ENCODE data around the gene DAB1.
"Not testable (repeated sequence)": the region's sequence is repeated elsewhere in the genome, so short reads cannot be mapped to it uniquely, and the experiment has no call there.

The DAB1 gene

DNA sequence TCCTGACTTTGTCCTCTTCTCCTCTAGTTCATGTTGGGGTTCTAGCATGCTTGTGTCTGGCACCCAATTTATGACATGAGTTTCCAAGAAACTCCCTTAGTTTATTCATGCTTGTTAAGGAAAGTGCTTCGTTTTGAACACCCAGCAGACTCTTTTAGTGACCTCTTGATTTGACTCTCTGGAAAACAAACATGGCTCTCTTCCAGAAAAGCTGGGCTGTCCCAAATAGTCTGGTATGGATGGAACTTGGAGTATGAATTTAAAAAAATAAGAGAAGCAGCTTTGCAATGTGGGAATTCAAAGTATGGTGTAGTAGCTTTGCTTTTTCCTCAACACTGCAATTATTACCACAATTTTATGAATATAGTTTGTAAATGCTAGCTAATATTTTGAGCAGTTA, 314.6 kb downstream of the DAB1 start:
- DNase-seq = no peak

DNA sequence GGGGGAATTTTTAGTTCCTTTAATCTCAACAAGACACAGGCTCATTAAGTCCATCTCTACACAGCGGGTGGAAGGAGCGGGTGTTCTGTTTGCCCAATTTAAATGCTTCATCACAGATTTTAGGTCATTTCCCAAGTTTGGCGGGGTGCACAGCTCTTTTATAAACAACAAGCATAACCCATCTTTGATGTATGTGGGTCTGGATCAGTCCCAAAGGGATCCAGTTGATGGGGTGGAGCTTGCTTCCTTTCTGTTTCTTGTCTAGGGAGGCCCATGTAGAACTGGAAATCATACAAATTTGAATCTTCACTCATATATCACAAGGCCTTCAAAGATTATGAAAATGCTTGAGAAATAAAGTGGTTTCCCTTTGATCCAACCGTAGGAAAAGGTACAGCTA, 317.6 kb downstream of the DAB1 start:
- no peak for DNase-seq

DNA sequence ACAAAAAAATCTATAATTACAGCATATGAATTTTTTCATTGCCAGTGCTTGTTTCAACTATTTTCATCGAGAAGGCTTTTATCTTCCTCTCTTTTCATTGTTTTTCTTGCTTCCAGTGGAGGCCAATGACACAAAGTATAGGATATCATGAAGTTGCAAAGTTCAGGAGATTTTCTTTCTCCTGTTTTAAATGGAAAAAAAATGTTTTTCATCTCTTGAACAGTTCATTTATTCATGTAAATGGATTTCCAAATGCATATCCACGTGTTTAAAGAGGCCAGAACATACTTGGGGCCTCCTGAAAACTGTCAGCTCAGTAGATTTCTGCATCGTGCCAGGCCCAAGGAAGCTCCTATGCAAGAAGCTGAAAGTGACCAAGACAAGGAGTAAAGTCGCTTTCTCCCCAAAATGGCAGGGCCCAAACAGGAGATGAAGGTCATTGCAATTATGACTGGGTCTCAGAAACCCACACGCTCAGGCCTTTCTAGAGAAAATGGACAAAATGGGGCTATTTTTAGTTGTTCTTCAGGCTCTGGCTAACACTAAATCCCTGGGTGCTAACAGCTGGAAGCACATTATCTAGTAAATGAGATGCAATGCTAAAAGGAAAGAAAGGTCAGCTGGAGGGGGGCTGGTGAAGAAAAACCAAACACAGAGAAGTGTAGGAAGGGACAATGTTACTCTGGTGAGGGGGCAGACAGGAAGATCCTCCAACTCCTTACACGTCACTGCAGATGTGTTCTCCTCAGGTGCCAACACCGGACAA, 321.1 kb downstream of the DAB1 start:
- no peak for DNase-seq

DNA sequence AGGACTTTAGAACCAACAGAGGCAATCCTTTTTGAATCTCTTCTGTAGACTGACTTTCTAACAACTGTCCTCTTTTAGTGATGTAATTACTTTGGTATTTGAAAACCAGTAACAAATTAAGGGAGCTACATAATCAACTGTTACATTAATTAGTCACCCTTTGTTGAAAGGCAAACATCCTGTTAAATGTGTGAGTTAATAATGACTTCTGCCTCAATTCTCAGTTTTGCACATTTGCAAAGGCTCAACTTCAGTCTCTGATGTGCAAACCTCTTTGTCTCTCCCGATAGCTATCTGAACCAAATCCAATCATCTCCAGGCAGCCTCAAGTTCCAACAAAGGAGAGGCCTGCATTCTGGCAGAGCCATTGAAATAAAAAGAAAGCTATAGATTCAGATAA, 322.7 kb downstream of the DAB1 start:
- no peak for DNase-seq

DNA sequence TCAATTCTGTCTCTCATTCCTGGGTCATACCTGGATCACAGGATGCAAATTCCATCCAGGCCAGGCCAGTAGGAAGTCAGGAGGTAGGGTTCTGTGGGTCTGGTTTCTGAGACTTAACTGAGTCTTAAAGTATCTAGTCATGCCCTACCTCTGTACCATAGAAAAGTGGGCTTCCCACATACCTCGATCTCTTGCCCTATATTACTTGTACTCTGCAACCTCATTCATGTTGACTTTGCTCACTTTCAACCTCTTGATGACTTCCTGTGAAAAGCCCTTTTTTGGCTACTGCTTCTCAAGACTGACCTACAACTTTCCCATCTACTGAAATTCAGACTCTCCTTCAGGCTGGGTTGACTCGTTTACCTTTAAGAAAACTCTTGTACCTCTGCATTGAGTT, 329.1 kb downstream of the DAB1 start:
- no peak for DNase-seq

DNA sequence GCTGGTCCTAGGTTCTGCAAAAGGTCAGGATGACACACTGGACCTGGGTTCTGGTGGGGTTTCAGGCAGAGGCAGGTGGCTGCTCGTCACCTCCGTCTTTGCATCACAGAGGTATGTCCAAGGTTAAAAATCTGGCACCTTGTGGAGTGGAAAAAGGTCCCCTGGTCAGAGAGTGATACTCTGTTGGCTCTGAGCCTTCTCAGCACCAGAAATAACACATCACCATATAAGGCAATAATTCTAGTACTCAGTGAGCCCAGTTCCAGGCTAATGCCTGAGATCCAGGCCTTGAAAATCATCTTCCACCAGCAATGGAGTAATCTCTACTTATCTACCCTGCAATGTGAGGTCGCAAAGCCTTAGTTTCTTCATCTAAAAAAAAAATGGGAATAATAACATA, 330.7 kb downstream of the DAB1 start:
- no peak for DNase-seq

DNA sequence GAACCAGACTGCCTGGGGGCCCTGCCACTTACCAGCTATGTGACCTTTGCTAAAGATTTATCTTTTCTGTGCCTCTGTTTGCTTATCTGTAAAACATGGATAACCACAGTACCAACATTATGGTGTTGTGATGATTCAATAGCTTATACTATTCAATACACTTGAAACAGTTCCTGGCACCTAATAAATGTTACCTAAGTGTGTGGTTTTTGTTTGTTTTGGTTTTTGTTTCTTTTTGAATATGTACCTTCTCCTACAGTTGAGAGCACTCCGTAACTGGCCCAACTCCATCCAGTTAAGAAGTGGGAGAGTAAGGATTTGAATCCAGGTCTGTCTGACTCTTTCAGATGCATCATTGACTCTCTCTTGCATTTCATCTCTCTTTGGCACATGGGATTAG, 332.2 kb downstream of the DAB1 start:
- DNase-seq = no peak

DNA sequence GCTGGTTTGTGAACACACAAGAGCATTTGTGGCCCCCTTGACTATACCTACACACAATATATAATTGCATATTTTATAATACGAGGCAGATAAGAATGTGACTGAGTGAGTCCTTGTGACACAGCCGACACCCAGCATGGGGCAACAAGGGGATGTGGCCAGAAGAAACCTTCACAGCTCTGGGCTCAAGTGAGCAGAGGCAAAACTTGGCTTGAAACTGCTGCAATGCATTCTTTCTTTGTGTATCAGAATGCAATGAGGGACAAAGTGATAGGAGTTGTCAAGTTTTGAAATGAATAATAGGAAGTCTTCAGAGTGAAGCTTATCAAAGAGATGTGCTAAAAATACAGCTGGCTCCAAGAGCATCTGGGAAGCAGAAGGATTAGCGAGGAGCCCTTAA, 334.0 kb downstream of the DAB1 start:
- no peak for DNase-seq

DNA sequence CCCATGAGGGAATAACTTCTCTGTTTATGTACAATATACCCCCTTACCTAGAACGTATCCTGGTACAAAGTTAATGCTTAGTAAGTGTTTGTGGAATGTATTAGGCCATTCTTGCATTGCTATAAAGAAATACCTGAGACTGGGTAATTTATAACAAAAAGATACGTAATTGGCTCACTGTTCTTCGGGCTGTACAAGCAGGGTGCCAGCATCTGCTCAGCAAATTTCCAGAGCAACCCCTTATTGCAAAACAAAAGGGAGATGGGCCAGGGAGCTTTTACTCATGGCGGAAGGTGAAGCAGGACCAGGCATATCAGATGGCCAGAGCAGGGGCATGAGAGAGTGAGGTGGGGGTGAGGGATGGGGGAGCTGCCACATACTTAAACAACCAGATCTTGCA, 334.6 kb downstream of the DAB1 start:
- no peak for DNase-seq

DNA sequence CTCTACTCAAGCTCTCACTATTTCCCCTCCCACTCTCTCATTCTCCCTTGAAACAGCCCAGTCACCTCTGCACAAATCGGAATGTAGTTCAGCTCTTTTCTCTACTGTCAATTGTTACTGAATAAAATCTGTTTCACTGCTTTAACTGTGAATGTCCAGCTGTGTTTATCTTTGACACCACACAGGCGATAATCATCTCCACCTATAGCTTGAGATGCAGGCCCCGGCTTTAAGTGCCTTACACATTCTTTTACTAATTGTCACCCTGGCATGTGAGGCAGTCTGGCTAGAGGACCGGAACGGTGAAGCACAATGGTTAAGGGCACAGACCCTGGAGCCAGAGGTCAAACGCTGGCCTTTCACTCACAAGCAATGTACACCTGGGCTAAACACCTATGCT, 335.2 kb downstream of the DAB1 start:
- no peak for DNase-seq

DNA sequence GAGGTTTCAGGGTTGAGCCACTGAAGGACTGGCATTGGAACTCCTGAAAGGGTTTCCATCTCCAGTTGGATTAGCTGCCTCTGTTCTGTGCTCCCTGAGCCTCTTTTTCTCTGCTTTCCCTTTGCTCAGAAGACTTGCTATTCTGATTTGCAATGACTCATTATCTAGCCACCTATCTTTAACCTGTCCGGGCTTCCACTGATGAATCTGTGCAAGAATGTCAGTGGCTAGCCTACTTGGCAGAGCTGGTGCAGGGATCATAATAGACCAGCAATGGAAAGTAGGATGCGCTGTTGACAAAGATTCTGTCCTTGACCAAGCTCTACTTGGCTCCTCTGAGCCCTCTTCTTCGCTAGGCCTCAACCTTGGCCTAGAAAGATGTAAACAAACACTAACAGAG, 336.2 kb downstream of the DAB1 start:
- DNase-seq = not testable (repeated sequence)

DNA sequence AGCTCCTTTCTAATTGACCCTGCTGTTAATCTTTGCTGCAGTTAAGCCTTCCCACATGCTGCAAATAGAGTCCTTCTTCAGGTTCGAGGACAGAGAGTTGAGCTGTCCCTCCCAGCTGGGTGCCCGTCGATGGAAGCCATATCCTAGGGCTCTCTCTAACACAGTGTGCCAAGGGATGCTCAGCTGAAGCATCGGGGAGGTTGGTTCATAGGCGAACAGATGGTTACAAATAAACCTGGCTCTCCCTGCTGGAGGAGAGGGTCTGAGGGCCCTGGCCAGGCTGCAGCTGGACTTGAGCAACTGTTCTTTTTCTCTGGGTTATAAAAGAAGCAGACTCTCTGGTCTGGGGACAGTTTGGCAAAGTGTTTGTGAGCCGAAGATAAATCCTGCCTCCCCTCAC, 337.7 kb downstream of the DAB1 start:
- DNase-seq = no peak

DNA sequence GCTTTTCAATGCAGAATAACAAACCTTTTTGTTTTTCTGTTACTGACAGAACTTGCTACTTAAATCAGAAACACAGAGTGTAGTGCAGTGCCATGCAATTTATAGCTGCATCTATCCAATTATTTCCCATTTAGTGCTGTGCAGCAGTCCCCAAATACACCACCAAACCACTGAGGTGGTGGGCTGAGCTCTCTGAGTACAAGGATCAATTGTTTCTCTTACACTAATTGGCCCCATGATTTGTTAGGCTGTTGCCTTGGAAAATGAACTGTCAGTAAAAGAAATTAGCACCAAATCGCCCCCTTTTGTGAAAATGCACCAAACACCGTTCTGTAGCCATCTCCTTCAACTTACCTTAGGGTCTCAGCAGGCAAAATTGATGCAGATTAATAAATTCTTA, 339.2 kb downstream of the DAB1 start:
- no peak for DNase-seq

DNA sequence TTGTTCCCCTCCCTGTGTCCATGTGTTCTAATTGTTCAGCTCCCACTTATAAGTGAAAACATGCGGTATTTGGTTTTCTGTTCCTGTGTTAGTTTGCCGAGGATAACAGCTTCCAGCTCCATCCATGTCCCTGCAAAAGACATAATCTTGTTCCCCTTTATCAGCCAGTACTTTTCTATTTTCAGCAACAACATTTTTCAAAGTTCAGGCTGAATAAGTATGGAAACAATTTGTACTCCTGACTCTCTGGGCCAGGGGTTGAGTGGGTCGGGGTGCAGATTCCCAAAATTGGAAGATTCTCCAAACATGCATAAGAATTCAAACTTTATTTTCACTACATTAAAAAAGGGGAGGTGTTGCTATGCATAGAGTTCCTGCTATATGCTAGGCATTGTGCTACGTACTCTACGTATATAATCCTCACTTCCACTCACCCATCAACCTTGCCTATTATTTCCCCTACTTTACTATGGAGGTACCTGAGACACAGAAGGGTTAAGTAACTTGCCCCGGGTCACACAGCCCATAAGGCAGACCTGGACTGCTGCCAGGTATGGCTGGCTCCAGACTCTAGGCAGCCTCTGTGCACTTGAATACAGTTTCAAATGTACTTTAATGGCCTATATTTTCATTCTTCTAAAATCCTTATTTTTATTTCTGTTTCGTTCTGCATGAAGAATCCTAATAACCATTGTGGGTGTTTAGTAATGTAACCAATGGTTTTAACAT, 341.0 kb downstream of the DAB1 start:
- no peak for DNase-seq

DNA sequence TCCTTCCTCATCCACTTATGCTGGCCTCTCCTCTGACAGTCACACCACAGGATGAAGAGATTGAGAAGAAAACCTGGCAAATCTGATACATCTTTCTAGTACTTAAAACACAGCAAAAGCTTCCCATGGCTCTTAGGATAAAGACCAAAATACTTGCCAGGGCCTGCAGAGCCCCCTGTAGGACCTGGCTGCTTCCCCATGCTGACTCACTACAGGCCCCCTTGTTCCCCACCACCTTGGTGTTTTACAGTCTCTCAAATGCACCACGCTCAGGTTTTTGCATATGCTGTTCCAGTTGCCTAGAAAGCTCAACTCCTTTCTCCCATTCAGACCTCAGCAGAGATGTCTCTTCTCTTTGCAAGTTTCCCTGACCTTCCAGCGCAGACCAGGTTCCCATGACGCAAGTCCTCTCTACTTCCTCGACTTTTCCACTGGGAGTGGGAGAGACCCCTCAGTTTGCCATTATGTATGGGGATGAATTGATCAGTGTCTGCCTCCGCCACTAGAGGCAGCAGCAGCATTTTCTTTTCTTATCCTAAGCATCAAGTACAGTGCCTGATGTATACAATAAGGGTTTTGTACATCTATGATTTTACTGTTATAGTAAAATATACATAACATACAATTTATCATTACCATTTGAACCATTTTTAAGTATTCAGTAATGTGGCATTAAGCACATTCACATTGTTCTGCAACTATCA, 344.3 kb downstream of the DAB1 start:
- no peak for DNase-seq

DNA sequence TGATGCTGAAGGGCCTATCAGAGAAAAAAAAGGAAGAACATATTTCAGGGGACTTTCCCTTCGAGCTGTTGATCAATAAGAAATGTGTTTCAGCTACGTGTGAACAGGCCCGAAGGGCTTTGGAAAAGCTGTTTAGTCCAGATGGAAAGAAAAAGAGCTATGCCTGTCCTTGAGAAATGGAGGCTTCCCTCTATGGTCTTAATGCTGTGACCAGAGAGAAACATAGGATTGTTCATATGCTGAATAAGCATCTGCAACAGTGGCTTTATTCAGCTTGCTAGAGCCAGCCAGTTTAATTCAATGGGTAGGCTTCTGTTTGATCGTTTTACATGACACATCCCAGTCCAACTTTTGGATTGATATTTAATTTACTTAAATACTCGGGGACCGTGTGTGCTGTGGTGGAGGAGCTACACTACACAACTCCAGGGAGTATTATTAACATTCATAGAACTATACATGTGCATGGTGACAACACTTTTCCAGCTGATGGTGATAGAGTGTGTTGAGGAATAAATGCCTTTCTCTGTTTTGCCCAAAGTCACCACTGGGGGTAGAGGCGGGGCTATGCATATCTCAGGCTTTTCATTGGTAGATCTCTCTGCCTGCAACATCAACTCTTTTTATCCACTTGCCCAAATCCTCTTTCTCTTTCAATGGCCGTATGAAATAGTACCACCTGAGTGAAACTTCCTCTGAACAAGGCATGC, 351.3 kb downstream of the DAB1 start:
- DNase-seq = no peak

DNA sequence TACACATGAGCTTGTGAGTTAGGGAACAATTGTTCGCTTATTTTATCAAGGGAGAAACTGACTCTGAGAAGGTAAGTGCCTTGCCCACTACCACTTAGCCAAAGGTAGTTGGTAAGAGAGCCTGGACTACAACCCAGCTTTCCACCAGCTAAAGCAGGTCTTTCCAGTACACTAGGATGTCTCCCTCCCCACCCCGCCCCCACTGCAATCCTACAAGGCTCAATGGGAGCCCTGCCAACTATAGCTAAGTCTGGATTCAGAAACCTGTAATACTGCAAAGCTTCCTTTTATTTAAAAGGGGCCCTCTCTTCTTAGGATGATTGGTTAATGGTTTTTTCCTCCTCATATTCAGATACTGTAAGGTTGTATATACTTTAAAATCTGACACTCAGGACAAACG, 356.0 kb downstream of the DAB1 start:
- no peak for DNase-seq

DNA sequence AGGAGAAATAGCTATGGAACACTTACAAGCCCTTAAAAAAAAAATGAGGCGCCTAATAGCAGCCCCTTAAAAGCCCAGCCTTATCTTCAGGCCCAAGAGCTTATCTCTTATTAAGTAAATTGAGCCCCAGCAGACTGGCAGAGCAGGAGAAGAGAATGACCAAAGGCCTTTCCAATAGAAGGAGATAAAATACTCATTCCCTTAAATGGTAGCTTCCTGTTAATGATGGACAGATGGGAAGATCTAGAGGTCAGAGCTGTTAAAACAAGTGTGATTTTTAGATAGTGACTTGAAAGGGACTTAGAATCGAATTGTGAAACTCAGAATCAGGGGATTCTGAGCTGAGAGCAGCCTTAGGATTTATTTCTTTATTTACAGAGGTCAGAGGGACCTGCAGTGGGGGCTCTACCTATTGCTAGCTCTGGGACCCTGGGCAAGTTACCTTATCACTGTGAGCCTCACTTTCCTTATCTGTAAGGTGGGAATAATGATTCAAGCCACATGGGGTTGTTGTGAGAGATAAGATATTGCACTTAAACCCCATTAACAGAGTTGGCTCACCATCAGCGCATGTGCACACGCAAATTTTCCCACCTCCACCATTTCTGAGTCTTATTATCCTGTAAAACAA, 356.8 kb downstream of the DAB1 start:
- DNase-seq = no peak

DNA sequence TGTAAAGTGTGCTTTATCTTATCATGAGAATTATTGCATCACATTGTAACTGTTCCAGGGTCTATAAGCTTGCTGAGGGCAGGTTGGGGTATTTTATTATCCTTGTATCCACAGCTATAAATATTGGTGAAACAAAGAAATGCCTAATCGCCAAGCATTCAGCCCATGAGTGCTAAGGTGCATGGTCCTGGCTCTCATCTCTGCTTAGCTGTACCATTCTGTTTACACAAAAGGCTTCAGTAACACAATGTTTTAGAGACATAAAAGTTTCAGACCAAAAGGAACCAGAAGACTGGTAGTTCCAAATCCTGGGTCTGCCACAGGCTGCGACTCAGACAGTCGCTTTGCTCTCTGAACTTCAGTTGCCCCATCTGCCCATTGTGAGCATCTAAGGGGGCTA, 358.4 kb downstream of the DAB1 start:
- no peak for DNase-seq

DNA sequence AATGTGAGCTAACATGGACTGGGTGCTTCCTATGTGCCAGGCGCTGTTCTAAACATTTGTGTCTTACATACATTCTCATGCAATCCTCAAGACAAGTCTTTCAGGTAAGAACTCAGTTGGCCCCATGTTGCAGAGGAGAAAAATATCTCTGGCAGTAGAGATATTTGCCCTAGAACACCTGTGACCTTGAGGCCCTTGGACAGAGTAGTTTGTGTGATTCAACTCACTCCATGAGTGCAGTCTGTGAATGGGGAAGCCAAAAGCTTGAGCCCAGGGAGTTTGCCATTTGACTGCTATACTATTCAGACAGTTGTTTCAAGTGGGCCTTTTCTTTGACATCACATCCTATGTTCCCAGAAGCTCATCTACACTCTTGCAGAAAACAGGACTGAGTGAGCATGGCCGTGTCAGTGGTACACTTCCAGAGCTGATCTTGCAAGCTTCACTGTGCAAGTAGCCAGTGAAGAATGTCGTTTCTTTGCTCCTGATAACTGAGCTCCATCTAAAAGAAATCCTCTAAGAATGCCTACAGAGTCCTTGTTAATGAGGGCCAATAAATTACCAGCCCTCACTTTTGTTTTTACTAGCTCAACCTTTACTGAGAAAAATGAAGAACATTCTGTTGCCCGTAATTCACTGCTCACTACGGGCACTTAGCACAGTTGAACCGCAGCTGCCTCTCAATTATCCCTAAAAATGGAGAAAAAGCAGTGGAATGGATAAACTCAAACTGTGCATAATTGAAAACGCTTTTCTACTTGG, 359.3 kb downstream of the DAB1 start:
- no peak for DNase-seq

DNA sequence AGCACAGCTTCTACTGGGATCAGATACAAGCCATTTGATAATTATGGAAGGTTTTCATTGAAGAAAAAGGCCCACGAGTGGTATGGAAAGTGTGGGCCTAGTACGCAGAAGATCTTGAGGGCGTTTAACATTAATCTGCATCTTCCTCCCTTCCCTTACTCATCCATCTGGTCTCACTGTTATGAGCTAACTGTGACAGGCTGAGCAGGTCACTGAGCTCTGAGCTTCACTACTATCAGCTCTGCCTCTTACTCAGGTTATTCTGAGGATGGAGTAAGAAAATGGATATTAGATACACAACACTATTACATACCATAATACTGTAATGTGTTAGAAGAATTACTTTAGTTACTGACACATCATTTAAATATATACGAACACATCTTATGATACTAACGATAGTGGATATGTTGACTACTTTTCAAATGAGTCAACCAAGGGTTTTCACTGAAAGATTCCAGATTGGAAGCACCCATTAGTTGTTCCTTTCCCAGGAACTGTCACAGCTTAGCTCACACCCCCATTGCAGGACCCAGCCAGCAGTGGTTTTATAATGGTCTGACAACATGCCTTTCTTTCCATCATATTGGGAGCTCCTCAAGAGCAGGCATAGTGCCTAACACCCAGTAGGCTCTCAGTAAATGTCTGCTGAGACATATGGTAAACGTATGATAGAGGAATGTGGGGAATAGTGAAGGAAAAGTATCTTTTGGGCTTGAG, 360.3 kb downstream of the DAB1 start:
- DNase-seq = no peak

DNA sequence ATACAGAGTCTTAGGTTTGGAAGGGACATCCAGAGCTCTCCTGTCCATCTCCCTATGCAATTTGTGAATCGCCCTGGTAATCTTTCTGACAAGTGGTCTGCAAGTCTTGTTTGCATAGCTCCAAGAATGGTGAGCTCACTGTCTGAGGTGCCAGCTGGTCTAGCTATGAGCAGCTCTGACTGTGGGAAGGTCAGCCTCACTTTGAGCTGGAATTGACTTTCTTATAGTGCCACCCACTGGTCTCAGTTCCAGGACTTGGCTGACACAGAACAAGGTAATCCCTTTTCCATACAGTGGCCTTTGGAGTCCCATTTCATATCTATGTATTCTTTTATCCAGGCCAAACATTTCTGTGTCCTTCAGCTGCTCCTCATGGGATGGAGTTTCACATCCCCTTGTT, 362.5 kb downstream of the DAB1 start:
- no peak for DNase-seq
